Neural progenitor cell (in vitro differentiated cells): ENCODE data around the gene ZNF610.

Experiments
- EZH2 ChIP-seq: fragments of 200-600 bp; sonication (generic); IDR thresholded peaks from 2 replicates; pipeline ENCODE4 v1.6.1; 2017; ENCODE audit warnings: antibody characterized with exemption, mild to moderate bottlenecking, moderate library complexity
- TF ChIP-seq, protein P1 (sequence below): fragments of 200-600 bp; sonication (generic); IDR thresholded peaks from 2 replicates; pipeline ENCODE4 v1.5.1; 2017; ENCODE audit warnings: antibody characterized with exemption, mild to moderate bottlenecking

DNA sequence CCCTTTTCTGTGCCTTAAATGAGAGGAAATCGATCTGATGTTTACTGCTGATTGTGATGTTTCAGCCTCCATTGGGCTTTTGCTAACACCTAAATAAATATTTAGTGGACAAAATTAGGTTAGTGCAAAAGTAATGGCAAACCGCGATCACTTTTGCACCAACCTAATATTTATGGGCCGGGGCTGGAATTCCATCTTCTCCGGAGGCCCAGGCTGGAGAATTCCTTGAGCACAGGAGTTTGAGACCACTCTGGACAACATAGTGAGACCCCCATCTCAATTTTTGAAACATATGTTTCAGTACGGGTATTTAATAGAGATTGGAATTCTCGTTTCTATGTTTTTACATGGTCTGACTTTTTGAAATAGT is 34.3 kb downstream of the ZNF610 start:
- TF ChIP-seq, protein P1, sequence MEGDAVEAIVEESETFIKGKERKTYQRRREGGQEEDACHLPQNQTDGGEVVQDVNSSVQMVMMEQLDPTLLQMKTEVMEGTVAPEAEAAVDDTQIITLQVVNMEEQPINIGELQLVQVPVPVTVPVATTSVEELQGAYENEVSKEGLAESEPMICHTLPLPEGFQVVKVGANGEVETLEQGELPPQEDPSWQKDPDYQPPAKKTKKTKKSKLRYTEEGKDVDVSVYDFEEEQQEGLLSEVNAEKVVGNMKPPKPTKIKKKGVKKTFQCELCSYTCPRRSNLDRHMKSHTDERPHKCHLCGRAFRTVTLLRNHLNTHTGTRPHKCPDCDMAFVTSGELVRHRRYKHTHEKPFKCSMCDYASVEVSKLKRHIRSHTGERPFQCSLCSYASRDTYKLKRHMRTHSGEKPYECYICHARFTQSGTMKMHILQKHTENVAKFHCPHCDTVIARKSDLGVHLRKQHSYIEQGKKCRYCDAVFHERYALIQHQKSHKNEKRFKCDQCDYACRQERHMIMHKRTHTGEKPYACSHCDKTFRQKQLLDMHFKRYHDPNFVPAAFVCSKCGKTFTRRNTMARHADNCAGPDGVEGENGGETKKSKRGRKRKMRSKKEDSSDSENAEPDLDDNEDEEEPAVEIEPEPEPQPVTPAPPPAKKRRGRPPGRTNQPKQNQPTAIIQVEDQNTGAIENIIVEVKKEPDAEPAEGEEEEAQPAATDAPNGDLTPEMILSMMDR: no peak
- TF ChIP-seq EZH2: no peak
